Fibroblast of skin of right quadriceps (primary cell): Measurements from ENCODE around the gene MOGAT1.
A peak's percentile ranks its signal among the peaks of the same experiment; 100 is the strongest.
"Not testable (repeated sequence)": the region's sequence is repeated elsewhere in the genome, so short reads cannot be mapped to it uniquely, and the experiment has no call there.

Experiments
- DNase-seq: peaks from one replicate; pipeline ENCODE4 v3.0.0-alpha.2; 2013

Gene MOGAT1

DNA sequence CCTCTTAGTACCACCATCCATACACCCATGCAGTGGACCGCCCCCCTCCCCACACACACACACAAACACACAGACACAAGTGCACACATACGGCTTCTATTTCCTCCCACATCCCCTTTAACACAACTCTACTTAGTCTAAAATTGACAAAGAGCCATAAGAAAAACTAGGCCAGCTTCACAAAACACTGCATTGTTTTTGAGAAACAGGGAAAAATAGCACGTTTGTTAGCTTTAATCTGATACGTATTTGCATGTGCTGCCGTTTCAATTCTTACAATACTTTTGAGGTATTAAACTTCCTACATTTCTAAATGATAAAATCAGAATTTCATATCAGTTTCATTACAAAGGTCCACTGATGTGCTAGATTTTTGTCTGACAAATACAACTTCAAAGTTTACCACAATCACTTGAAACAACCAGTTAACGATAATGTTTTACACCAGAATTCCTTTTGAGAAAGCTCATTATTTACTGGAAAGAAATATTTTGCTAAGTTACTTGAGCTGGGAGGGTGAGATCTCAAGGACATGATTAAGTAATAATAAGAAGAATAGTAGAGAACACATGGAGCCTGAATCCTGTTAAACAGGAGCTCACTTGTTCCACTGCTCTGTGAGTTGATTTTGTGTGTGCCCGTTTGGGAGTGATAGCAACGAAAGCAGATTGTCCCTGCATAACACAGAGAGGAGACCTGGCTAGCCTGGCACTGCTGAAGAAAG lies 74.5 kb downstream of the MOGAT1 start:
- DNase-seq = no peak

DNA sequence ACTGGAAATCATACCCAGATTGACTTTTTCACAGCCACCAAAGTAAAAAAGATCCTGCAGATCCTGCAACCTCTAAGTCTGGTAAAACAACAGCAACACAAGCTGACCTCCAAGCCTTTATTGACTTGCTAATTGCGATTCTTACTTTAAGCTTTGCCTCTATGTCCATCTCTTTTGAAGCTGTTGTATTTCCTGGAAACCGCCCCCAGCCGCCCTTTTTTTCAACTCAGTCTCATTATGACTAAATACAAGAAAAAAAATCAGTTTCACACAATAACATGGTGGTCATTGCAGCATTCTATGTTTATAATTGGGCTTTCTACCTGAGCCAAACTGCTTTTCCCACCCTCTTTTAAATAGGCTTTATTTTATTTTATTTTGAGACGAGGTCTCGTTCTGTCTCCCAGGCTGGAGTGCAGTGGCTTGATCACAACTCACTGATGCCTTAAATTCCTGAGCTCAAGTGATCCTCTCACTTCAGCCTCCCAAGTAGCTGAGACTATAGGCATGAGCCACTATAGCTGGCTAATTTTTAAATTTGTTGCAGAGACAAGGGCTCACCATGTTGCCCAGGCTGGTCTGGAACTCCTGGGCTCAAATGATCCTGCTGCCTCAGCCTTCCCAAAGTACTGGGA lies 76.2 kb downstream of the MOGAT1 start:
- DNase-seq = no peak

DNA sequence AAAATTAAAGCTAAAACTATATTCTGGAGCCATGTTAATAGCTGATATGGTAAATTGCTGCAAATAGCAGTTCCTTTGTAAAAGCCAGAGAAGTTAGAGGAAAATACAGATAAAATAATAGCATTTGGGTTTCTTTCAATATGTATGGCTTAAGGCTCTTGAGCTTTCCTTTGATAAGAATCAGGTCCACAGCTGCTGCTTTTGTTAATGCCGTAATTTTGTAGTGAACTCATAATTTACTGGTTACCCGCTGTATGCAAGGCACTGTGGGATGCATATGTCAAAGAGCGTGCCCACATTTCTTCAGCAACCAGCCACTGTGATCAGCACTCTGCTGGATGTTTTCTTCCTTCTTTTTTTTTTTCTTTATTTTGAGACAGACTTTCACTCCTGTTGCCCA lies 79.1 kb downstream of the MOGAT1 start:
- DNase-seq = no peak

DNA sequence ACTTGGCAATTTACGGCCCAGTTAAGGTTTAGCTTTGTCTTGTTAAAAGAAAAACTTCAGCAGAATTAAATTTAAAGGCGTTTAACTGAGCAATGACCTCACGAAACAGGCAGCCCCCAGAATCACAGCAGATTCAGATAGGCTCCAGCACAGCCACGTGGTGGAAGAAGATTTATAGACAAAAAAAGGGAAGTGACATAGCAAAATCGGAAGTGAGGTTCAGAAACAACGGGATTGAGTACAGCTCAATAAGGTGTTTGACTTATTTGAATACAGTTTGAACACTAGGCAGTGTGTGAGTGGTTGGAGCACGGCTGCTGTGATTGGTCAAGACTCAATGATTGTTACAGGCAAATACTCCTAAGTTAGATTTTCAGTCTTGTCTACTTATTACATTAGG lies 79.8 kb downstream of the MOGAT1 start:
- no peak for DNase-seq

DNA sequence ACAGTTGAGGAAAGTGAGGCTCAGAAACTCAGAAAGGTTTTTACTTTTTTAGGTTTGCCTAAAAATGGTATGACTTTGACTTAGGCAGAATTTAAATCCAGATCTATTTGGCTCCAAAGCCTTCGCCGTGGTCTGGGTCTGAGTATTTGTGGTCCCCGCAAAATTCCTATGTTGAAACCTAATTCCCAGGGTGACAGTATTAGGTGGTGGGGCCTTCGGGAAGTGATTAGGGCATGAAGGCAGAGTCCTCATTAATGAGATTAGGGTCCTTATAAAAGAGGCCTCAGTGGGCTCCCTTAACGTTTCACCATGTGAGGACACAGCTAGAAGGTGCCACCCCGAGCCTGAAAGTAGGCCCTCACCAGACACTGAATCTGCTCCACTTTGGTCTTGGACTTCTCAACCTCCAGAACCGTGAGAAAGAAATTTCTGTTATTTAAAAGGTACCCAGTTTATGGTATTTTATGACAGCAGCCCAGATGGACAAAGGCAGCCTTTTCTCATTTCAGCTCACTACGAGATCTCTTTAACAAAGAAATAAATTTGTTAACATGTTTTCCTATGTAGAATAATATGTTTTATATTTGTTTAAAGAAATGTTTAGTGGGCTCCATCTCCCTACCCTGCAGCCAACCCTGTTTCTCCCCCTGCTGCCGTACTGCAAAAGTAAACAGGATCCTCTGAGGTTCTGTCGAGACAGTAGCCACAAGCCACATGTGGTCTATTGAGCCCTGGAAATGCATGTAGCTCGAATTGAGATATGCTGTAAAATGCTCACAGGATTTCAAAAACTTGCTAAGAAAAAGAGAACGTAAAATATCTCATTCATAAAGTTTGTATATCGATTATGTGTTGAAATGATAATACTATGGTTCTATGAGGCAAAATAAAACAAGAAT lies 80.6 kb downstream of the MOGAT1 start:
- DNase-seq = no peak

DNA sequence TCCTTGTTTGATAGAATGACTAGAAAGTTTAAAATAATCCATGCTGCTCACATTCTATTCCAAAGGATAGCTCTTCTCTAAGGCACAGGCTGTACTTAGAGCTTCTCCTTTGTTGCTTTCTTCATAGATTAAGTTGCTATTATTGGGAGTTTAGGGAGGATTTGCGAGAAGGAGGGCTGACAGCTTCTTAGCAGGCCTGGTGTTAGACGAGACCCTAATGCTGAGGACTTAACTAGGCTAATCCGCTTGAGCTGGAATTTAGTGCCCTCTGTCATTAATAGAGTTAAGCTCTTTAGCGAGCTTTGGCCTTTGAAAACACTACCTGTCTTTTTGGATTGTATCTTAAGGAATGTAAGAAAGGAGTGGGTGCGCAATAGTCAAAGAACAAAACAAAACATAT lies 81.3 kb downstream of the MOGAT1 start:
- DNase-seq = no peak

DNA sequence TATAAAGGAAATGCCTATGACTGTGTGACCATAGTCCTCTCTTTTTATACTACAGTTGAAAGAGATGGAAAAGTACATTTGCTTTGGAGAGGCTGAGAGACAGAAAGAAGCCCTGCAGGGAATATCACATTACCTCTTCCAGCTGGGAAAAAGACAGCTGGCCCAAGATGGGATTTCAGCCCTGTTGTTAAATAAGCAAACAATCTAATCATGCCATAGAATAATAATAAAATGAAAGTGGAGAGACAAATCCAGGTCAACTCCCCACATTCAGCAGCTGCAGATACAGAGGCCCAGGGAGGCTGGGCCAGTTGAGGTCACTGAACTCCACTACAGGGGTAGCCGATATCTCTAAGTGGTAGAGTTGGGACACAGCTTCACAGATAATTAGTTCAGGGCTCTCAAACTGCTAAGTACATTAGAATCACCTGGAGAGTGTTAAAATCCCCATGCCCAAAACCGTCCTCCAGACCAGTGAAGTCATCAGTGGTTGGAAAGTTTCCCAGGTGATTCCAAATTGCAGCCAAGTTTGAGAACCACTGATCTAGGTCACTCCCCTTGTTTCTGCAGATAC lies 81.9 kb downstream of the MOGAT1 start:
- peak; percentile 49 for DNase-seq

DNA sequence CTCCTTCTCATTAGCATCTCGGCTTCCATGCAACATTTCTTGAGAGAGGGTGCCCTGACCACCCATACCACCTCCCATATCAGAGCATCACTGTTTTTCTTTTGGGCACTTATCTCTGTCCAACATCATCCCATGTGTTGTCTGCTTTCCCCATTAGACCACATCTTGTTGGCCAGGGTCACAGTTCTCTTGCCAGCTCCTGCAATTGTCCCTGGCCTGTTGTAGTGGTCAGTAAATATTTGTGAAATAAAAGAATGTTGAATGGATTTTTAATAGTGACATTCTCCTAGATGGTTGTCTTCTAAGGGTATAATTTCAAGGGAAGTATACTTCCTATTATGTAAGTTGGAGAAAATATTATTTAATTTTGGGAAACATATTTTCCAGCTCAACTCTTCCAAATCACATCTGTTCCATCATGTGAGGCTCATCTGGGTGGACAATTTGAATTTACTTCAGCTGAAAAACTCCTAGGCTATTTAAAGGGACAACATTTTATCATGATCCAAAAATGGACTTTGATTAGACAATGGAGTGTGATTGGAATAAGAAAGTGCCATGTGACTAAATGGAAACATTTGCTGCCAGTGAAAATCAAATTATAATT lies 83.0 kb downstream of the MOGAT1 start:
- no peak for DNase-seq

DNA sequence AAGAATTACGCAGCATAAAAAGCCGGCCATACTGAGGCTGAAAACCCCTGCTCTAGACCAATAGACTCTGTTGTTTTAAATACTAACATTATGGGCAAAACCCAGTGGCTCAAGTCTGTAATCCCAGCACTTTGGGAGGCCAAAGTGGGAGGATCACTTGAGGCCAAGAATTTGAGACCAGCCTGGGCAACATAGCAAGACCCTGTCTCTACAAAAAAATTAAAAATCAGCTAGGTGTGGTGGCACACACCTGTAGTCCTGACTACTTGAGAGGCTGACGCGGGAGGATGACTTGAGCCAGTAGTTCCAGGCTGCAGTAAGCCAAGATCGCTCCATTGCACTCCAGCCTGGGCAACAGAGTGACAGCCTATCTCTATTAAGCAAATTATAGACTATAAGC lies 84.1 kb downstream of the MOGAT1 start:
- not testable (repeated sequence) for DNase-seq

DNA sequence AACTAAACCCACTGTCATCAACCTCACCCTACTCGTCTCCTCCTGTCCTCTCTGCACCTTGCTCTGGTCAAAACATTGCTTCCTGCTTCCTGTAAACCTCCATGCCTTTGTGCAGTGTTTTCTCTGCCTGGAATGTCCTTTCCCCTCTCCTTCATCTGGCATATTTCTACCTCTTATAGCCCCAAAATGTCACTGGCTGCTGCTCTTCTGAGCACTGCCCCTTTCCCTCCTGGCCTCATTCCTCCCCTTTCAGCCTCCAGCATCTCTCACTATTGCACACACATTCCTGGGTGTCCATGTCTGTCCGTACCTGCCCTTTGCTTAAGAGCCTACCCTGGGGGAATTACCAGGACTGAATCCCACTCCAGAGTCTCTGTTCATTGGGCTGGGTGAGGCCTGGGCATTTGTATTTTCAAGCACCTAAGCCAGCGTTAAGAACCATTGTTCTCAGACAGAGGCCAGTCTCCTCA lies 84.9 kb downstream of the MOGAT1 start:
- DNase-seq = no peak

DNA sequence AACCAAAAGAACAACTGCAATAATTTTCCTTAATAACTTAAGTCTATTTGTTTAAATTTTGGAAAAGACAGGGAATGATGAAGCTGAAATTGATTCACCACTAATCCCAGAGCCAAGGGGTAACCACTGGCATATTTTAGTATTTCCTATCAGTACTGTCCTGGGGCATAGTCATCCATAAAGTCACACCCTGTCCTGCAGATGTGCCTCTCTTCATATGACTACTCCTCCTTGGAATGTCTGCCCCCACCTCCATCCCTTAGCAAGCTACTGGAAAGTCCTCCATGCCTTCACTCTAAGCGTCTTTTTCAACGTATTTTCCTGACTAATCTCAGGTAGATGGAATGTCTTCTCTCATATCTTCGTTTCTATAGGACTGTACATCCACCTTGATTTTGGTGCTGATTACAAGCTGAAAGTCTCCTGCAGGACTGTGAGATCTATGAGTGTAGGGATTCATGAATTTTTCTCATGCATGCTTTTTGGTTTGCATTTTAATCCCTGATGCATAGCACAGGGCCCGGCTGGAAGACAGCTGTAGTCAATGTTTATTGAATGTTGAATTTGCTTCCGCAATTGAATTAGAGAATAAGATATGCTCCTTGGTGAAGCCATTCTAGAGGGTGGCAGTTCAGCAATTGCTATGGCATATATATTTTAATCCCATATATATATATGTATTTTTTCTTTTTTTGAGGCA lies 85.6 kb downstream of the MOGAT1 start:
- DNase-seq = peak; percentile 79
